Suprapubic skin (tissue), 4 donors: Measurements from ENCODE around the gene C1GALT1.

ENCODE experiments used
- EP300 ChIP-seq: sonication (generic); formaldehyde crosslinking; IDR thresholded peaks from one replicate; pipeline ENCODE4 v1.6.1; 2017; ENCODE audit warnings: antibody characterized with exemption
- POLR2A ChIP-seq, 2 donors: fragments of 450-650 bp; IDR thresholded peaks; one replicate each; pipeline ENCODE4 v1.6.1; 2017; ENCODE audit warnings: antibody characterized with exemption in 2 of 2, mild to moderate bottlenecking in 2 of 2, moderate library complexity in 2 of 2
- POLR2AphosphoS5 ChIP-seq, 3 donors: sonication (generic); formaldehyde crosslinking; IDR thresholded peaks; one replicate each; pipeline ENCODE4 v1.6.1; 2017; ENCODE audit warnings: antibody characterized with exemption in 3 of 3
- TF ChIP-seq, protein P1 (sequence below), 2 donors: fragments of 200-600 bp in 1 of 2; fragments of 450-650 bp in 1 of 2; sonication (generic) in 1 of 2; IDR thresholded peaks; one replicate each; pipeline ENCODE4 v1.5.1; 2016 to 2019; ENCODE audit warnings: antibody characterized with exemption in 2 of 2, mild to moderate bottlenecking in 1 of 2, moderate library complexity in 1 of 2

DNA sequence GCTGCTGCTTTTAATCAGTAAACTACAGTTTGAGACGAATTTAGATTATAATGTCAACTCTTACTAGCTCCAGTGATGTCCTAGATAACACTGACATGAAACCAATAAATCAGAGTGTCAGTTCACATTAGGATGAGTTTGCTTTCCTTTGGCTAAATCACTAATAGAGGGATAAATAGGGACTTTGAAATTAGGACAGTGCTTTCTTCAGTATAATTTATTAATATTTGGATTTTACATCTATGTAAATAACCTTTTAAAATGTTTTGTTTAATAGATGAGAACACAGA is 55.6 kb downstream of the C1GALT1 start:
- TF ChIP-seq POLR2AphosphoS5 (IDR thresholded peaks at IDR 0.05) (no peak), POLR2A (IDR thresholded peaks at IDR 0.05) (no peak), EP300 (no peak)
- TF ChIP-seq, protein P1, sequence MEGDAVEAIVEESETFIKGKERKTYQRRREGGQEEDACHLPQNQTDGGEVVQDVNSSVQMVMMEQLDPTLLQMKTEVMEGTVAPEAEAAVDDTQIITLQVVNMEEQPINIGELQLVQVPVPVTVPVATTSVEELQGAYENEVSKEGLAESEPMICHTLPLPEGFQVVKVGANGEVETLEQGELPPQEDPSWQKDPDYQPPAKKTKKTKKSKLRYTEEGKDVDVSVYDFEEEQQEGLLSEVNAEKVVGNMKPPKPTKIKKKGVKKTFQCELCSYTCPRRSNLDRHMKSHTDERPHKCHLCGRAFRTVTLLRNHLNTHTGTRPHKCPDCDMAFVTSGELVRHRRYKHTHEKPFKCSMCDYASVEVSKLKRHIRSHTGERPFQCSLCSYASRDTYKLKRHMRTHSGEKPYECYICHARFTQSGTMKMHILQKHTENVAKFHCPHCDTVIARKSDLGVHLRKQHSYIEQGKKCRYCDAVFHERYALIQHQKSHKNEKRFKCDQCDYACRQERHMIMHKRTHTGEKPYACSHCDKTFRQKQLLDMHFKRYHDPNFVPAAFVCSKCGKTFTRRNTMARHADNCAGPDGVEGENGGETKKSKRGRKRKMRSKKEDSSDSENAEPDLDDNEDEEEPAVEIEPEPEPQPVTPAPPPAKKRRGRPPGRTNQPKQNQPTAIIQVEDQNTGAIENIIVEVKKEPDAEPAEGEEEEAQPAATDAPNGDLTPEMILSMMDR (IDR thresholded peaks at IDR 0.05): no peak
